H9 (cell line): ENCODE results near the gene ARID2. TPM values are rescaled to one million over a fixed set of nuclear protein-coding genes. Genes with fewer than 3 reads are reported as not detected.

Experiments
- DNase-seq: peaks from one replicate; pipeline ENCODE4 v3.0.0-alpha.2; 2017
- H2AFZ ChIP-seq: one replicate; pipeline ENCODE4 v1.6.1; 2013; ENCODE audit warnings: mild to moderate bottlenecking, low read length, control low read depth, moderate library complexity
- H2AK5ac ChIP-seq: 2 replicates; pipeline ENCODE4 v1.6.1; 2013; ENCODE audit warnings: low read length, control low read depth, mixed read lengths; ENCODE audit not compliant: insufficient read length
- H2BK120ac ChIP-seq: one replicate; pipeline ENCODE4 v1.6.1; 2013; ENCODE audit warnings: low read depth, mild to moderate bottlenecking, low read length, control low read depth, inconsistent platforms; ENCODE audit not compliant: poor library complexity, severe bottlenecking
- H2BK12ac ChIP-seq: 2 replicates; pipeline ENCODE4 v1.6.1; 2013; ENCODE audit warnings: low read length, control low read depth, mixed read lengths, low read depth; ENCODE audit not compliant: insufficient read length
- H2BK15ac ChIP-seq: 2 replicates; pipeline ENCODE4 v1.6.1; 2013; ENCODE audit warnings: low read depth, low read length, control low read depth
- H2BK20ac ChIP-seq: one replicate; pipeline ENCODE4 v1.6.1; 2013; ENCODE audit warnings: low read depth, mild to moderate bottlenecking, low read length, control low read depth, inconsistent platforms; ENCODE audit not compliant: poor library complexity, severe bottlenecking
- H2BK5ac ChIP-seq: 2 replicates; pipeline ENCODE4 v1.6.1; 2013; ENCODE audit warnings: low read length, control low read depth, mixed read lengths; ENCODE audit not compliant: insufficient read length
- H3K14ac ChIP-seq: 2 replicates; pipeline ENCODE4 v1.6.1; 2013; ENCODE audit warnings: low read length, control low read depth; ENCODE audit not compliant: insufficient read depth
- H3K18ac ChIP-seq: 2 replicates; pipeline ENCODE4 v1.6.1; 2013; ENCODE audit warnings: low read depth, mild to moderate bottlenecking, mixed read lengths, low read length, control low read depth; ENCODE audit not compliant: insufficient read length
- H3K23ac ChIP-seq: 2 replicates; pipeline ENCODE4 v1.6.1; 2013; ENCODE audit warnings: low read length, control low read depth, mixed read lengths, low read depth; ENCODE audit not compliant: insufficient read length
- H3K23me2 ChIP-seq: 2 replicates; pipeline ENCODE4 v1.6.1; 2013; ENCODE audit warnings: low read depth, mild to moderate bottlenecking, mixed read lengths, low read length, control low read depth; ENCODE audit not compliant: insufficient read length, poor library complexity, severe bottlenecking
- H3K27ac ChIP-seq: 2 replicates; pipeline ENCODE4 v1.5.1; 2013; ENCODE audit warnings: low read length, control low read depth, mixed read lengths, low read depth; ENCODE audit not compliant: insufficient read length
- H3K27me3 ChIP-seq: 2 replicates; pipeline ENCODE4 v1.6.1; 2013; ENCODE audit warnings: low read length, control low read depth, inconsistent platforms; ENCODE audit not compliant: insufficient read depth
- H3K4ac ChIP-seq: 2 replicates; pipeline ENCODE4 v1.6.1; 2013; ENCODE audit warnings: low read depth, mild to moderate bottlenecking, control low read depth, inconsistent platforms, low read length, moderate library complexity
- H3K4me1 ChIP-seq: 2 replicates; pipeline ENCODE4 v1.6.1; 2013; ENCODE audit warnings: low read length, control low read depth, inconsistent platforms; ENCODE audit not compliant: insufficient read depth
- H3K4me2 ChIP-seq: 2 replicates; pipeline ENCODE4 v1.6.1; 2013; ENCODE audit warnings: low read length, control low read depth, mixed read lengths; ENCODE audit not compliant: insufficient read length, insufficient read depth
- H3K56ac ChIP-seq: 2 replicates; pipeline ENCODE4 v1.6.1; 2013; ENCODE audit warnings: low read depth, mild to moderate bottlenecking, mixed read lengths, low read length, control low read depth; ENCODE audit not compliant: insufficient read length
- H3K79me1 ChIP-seq: 2 replicates; pipeline ENCODE4 v1.6.1; 2013; ENCODE audit warnings: low read depth, mild to moderate bottlenecking, moderate library complexity, low read length, control low read depth, inconsistent platforms; ENCODE audit not compliant: insufficient read depth, poor library complexity, severe bottlenecking
- H3K79me2 ChIP-seq: 2 replicates; pipeline ENCODE4 v1.6.1; 2013; ENCODE audit warnings: low read length, control low read depth, inconsistent platforms; ENCODE audit not compliant: insufficient read depth
- H3K9ac ChIP-seq: 2 replicates; pipeline ENCODE4 v1.6.1; 2013; ENCODE audit warnings: low read length, control low read depth, mixed read lengths; ENCODE audit not compliant: insufficient read length; ENCODE audit errors: extremely low read depth
- H3K9me3 ChIP-seq: one replicate; pipeline ENCODE4 v1.6.1; 2013; ENCODE audit warnings: low read depth, low read length, inconsistent platforms; ENCODE audit not compliant: control insufficient read depth
- H3T11ph ChIP-seq: one replicate; pipeline ENCODE4 v1.6.1; 2013; ENCODE audit warnings: mild to moderate bottlenecking, low read length, control low read depth, inconsistent platforms
- H4K20me1 ChIP-seq: one replicate; pipeline ENCODE4 v1.6.1; 2013; ENCODE audit not compliant: control insufficient read depth, insufficient read length, insufficient read depth
- H4K5ac ChIP-seq: 2 replicates; pipeline ENCODE4 v1.6.1; 2013; ENCODE audit warnings: low read depth, mild to moderate bottlenecking, mixed read lengths, low read length, control low read depth; ENCODE audit not compliant: insufficient read length
- H4K8ac ChIP-seq: replicated peaks from 2 replicates; pipeline ENCODE4 v1.6.1; 2013; ENCODE audit warnings: low read length, control low read depth, mixed read lengths, low read depth; ENCODE audit not compliant: insufficient read length
- H4K91ac ChIP-seq: 2 replicates; pipeline ENCODE4 v1.6.1; 2013; ENCODE audit warnings: low read depth, mild to moderate bottlenecking, moderate library complexity, mixed read lengths, low read length, control low read depth; ENCODE audit not compliant: insufficient read length
- H3K27ac Mint-ChIP-seq, 3 experiments: 2 replicates in 2 of 3; 3 replicates in 1 of 3; pipeline ENCODE4 v1.8.0; 2020 to 2021; ENCODE audit warnings: mixed read lengths in 3 of 3, mild to moderate bottlenecking in 1 of 3, moderate library complexity in 1 of 3
- H3K27me3 Mint-ChIP-seq: 2 replicates; pipeline ENCODE4 v1.8.0; 2021; ENCODE audit warnings: low read depth, mild to moderate bottlenecking, moderate library complexity, mixed read lengths
- H3K36me3 Mint-ChIP-seq, 3 experiments: 2 replicates in 2 of 3; 3 replicates in 1 of 3; pipeline ENCODE4 v1.8.0; 2020 to 2021; ENCODE audit warnings: low read depth in 3 of 3, mixed read lengths in 3 of 3; ENCODE audit not compliant: insufficient read depth in 1 of 3
- H3K4me1 Mint-ChIP-seq, 2 experiments: 2 replicates each; pipeline ENCODE4 v1.8.0; 2020; ENCODE audit warnings: mixed read lengths in 2 of 2
- H3K4me3 Mint-ChIP-seq, 2 experiments: 2 replicates in 1 of 2; 3 replicates in 1 of 2; pipeline ENCODE4 v1.8.0; 2020 to 2021; ENCODE audit warnings: mild to moderate bottlenecking in 2 of 2, mixed read lengths in 2 of 2, moderate library complexity in 1 of 2
- H3K9me3 Mint-ChIP-seq, 2 experiments: 2 replicates in 1 of 2; 3 replicates in 1 of 2; pipeline ENCODE4 v1.8.0; 2020; ENCODE audit warnings: mild to moderate bottlenecking in 2 of 2, mixed read lengths in 2 of 2, moderate library complexity in 1 of 2
- WGBS: extraction: QIAGEN DNeasy Blood & Tissue Kit; methylation state at CpG from one replicate; pipeline ENCODE4 v1.1.7; 2013; ENCODE audit warnings: missing lambda C conversion rate, low lambda C conversion rate, mixed read lengths; ENCODE audit not compliant: insufficient read length; ENCODE audit errors: extremely low coverage; 5-methylcytosine and 5-hydroxymethylcytosine counted together
- total RNA-seq: library from RNA; stranded (reverse); gene quantifications from 2 replicates; pipeline ENCODE4 v1.2.1, GENCODE V29; 2021
- TF ChIP-seq, protein P1 (sequence below): fragments of 200-600 bp; sonication (generic); conservative IDR thresholded peaks from 3 replicates; pipeline ENCODE4 v1.8.0; 2021; ENCODE audit warnings: antibody characterized with exemption, mild to moderate bottlenecking

ARID2 gene
- total RNA-seq, 1 experiment from 2014 or later, result 63.8 TPM

DNA sequence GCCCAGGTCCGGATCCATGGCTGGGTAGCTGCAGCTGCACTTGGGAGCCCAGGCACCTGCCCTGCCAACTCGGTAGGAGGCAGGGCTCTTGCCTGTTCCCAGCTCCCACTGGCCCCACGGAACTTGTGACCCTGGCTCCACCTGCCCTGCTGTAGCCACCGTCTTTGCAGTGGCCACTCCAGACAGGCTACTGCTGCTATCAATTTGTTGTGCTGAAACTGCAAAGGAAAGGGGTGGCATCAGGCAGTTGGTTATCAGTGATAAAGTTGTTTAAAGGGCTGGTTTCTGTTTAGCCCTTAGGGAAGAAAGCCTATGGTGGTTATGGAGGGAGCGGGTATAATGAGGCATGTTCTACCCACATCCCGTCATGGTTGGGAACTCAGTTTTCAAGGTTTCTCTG lies 32.1 kb upstream of the ARID2 start:
- Histone ChIP-seq H3K18ac (no peak overlapping the region), H3K9me3 (peaks cover 8% of the 10 kb centered on the region), H4K5ac (no peak overlapping the region), H3K79me2 (no peaks in the 10 kb centered on the region), H3K4ac (no peak overlapping the region), H2BK120ac (no peak overlapping the region), H3K9ac (no peak overlapping the region), H3K56ac (no peak overlapping the region), H4K20me1 (no peaks in the 10 kb centered on the region), H2AK5ac (no peak overlapping the region), H4K8ac (no peak overlapping the region), H3K4me2 (no peak overlapping the region), H3K4me1 (no peaks in the 10 kb centered on the region), H2BK20ac (no peak overlapping the region), H3K27ac (no peak overlapping the region), H3K79me1 (no peaks in the 10 kb centered on the region), H2AFZ (no peak overlapping the region), H3K14ac (no peak overlapping the region), H2BK5ac (no peak overlapping the region), H2BK12ac (no peak overlapping the region), H3T11ph (no peak overlapping the region), H2BK15ac (no peak overlapping the region), H3K23me2 (no peaks in the 10 kb centered on the region), H3K23ac (no peak overlapping the region), H3K27me3 (no peaks in the 10 kb centered on the region), H4K91ac (no peak overlapping the region)
- DNase-seq, result no peak
- H3K36me3 Mint-ChIP-seq, result peaks cover 5 to 12% (median 10%) of the 10 kb centered on the region in 3 experiments; a peak in 6 of 7 replicates
- WGBS, result no CpG with 5 or more reads among the region's 6 CpGs
- peaks cover 5 to 9% of the 10 kb centered on the region in 2 experiments; a peak in 2 of 4 replicates for H3K4me1 Mint-ChIP-seq
- H3K4me3 Mint-ChIP-seq, result 0 out of 5 replicates have a peak overlapping the region, but pooled peaks of 1 of the 2 experiments have one; percentile 17
- H3K27ac Mint-ChIP-seq, result no peak overlapping the region
- peaks cover 9 to 12% of the 10 kb centered on the region in 2 experiments for H3K9me3 Mint-ChIP-seq
- H3K27me3 Mint-ChIP-seq, result no peaks in the 10 kb centered on the region
- TF ChIP-seq, protein P1, sequence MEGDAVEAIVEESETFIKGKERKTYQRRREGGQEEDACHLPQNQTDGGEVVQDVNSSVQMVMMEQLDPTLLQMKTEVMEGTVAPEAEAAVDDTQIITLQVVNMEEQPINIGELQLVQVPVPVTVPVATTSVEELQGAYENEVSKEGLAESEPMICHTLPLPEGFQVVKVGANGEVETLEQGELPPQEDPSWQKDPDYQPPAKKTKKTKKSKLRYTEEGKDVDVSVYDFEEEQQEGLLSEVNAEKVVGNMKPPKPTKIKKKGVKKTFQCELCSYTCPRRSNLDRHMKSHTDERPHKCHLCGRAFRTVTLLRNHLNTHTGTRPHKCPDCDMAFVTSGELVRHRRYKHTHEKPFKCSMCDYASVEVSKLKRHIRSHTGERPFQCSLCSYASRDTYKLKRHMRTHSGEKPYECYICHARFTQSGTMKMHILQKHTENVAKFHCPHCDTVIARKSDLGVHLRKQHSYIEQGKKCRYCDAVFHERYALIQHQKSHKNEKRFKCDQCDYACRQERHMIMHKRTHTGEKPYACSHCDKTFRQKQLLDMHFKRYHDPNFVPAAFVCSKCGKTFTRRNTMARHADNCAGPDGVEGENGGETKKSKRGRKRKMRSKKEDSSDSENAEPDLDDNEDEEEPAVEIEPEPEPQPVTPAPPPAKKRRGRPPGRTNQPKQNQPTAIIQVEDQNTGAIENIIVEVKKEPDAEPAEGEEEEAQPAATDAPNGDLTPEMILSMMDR, result no peak
